HCT116 (cell line): ENCODE results near the gene COL5A3. TPM values are rescaled to one million over a fixed set of nuclear protein-coding genes. Genes with fewer than 3 reads are reported as not detected.

Experiments used
- ATAC-seq: fragments of 200-7000 bp; cut with Tn5 transposase; 2 replicates; pipeline ENCODE4 v1.9.1; 2020; ENCODE audit warnings: mild to moderate bottlenecking, moderate library complexity
- BruUV-seq: library from RNA; stranded (reverse); fragments of 400-500 nt; replicated peaks from 2 replicates; lab custom pipeline; 2021; lab: Mats Ljungman, UMichigan
- CTCF ChIA-PET: fragments of 300-600 bp; sonication (Branson Sonifier 250); formaldehyde crosslinking; loops from one replicate; lab custom pipeline; 2021; ENCODE audit warnings: antibody characterized with exemption; lab: Charles Lee
- POLR2A ChIA-PET: fragments of 300-600, 350-600 bp; sonication (Branson Sonifier 250); formaldehyde crosslinking; loops from one replicate; lab custom pipeline; 2021; ENCODE audit warnings: antibody characterized with exemption; lab: Charles Lee
- RAD21 ChIA-PET, 2 experiments: fragments of 300-600 bp; sonication (Branson Sonifier 250); formaldehyde crosslinking; loops; one replicate each; lab custom pipeline; 2023; ENCODE audit warnings: low total read pairs in 2 of 2; ENCODE audit not compliant: uncharacterized antibody in 2 of 2, unreplicated experiment in 2 of 2, low non-redundant PET in 1 of 2; lab: Charles Lee
- DNase-seq: peaks from one replicate; pipeline ENCODE4 v3.0.0-alpha.2; 2010; ENCODE audit warnings: low read depth, low spot score
- H2AFZ ChIP-seq: fragments of 200-600 bp; shearing (Covaris generic), sonication (generic); 2 replicates; pipeline ENCODE4 v1.6.1; 2017; ENCODE audit warnings: low read depth, mixed run types, mixed read lengths, antibody characterized with exemption, low read length; ENCODE audit not compliant: poor library complexity, severe bottlenecking
- H3K27ac ChIP-seq: 2 replicates; pipeline ENCODE4 v1.5.1; 2012; ENCODE audit warnings: low read depth, low read length
- H3K27me3 ChIP-seq: fragments of 200-600 bp; sonication (generic); 2 replicates; pipeline ENCODE4 v1.6.1; 2016; ENCODE audit warnings: mixed run types, low read length, mixed read lengths; ENCODE audit not compliant: insufficient read depth
- H3K36me3 ChIP-seq, 2 experiments: fragments of 200-500 bp in 1 of 2; fragments of 200-600 bp in 1 of 2; sonication (Bioruptor generic) in 1 of 2; sonication (generic) in 1 of 2; 2 replicates each; pipeline versions ENCODE4 v1.5.1 to v1.6.1; 2014 to 2016; ENCODE audit warnings: low read length in 2 of 2, inconsistent platforms in 1 of 2, mixed read lengths in 1 of 2, mixed run types in 1 of 2; ENCODE audit not compliant: insufficient read depth in 2 of 2, control insufficient read depth in 1 of 2
- H3K4me1 ChIP-seq, 2 experiments: fragments of 200-600 bp in 1 of 2; sonication (generic) in 1 of 2; 2 replicates each; pipeline versions ENCODE4 v1.5.1 to v1.6.1; 2012 to 2017; ENCODE audit warnings: low read length in 2 of 2, inconsistent platforms in 1 of 2, mild to moderate bottlenecking in 1 of 2, mixed read lengths in 1 of 2, mixed run types in 1 of 2, moderate library complexity in 1 of 2; ENCODE audit not compliant: insufficient read depth in 2 of 2, control insufficient read depth in 1 of 2
- H3K4me2 ChIP-seq: fragments of 200-600 bp; sonication (generic); 2 replicates; pipeline ENCODE4 v1.6.1; 2017; ENCODE audit warnings: mixed run types, low read length, mixed read lengths
- H3K4me3 ChIP-seq, 2 experiments: fragments of 200-600 bp in 1 of 2; sonication (generic) in 1 of 2; replicated peaks in 1 of 2; 2 replicates each; pipeline ENCODE4 v1.5.1; 2011 to 2016; ENCODE audit warnings: low read length in 2 of 2, control low read depth in 1 of 2, low read depth in 1 of 2, mild to moderate bottlenecking in 1 of 2, mixed read lengths in 1 of 2, mixed run types in 1 of 2
- H3K79me2 ChIP-seq: fragments of 200-600 bp; sonication (generic); 2 replicates; pipeline ENCODE4 v1.6.1; 2017; ENCODE audit warnings: mild to moderate bottlenecking, mixed run types, low read length, moderate library complexity, mixed read lengths; ENCODE audit not compliant: insufficient read depth
- H3K9ac ChIP-seq: fragments of 200-600 bp; sonication (generic); 2 replicates; pipeline ENCODE4 v1.6.1; 2016; ENCODE audit warnings: low read length, mixed read lengths
- H3K9me2 ChIP-seq: fragments of 200-600 bp; sonication (generic), shearing (Covaris generic); 2 replicates; pipeline ENCODE4 v1.6.1; 2017; ENCODE audit warnings: mixed run types, mild to moderate bottlenecking, moderate library complexity; ENCODE audit not compliant: insufficient read depth
- H3K9me3 ChIP-seq, 2 experiments: fragments of 200-500 bp in 1 of 2; fragments of 200-600 bp in 1 of 2; sonication (Bioruptor generic) in 1 of 2; sonication (generic) in 1 of 2; 2 replicates each; pipeline ENCODE4 v1.6.1; 2014 to 2017; ENCODE audit warnings: low read length in 2 of 2, mixed read lengths in 2 of 2, inconsistent platforms in 1 of 2, low read depth in 1 of 2, mild to moderate bottlenecking in 1 of 2, mixed run types in 1 of 2, moderate library complexity in 1 of 2; ENCODE audit not compliant: control insufficient read depth in 1 of 2, insufficient read depth in 1 of 2
- H4K20me1 ChIP-seq: fragments of 200-600 bp; sonication (generic), shearing (Covaris generic); 2 replicates; pipeline ENCODE4 v1.6.1; 2017; ENCODE audit warnings: mixed run types, mild to moderate bottlenecking, moderate library complexity; ENCODE audit not compliant: insufficient read depth
- CBX3 ChIP-seq: IDR thresholded peaks from 2 replicates; pipeline ENCODE4 v1.6.1; 2012; ENCODE audit warnings: low read depth
- CEBPB ChIP-seq: IDR thresholded peaks from 2 replicates; pipeline ENCODE4 v1.6.1; 2012; ENCODE audit warnings: low read depth
- POLR2A ChIP-seq: IDR thresholded peaks from 2 replicates; pipeline ENCODE4 v1.7.0; 2011; ENCODE audit warnings: borderline replicate concordance; ENCODE audit not compliant: insufficient read depth, insufficient read length; ENCODE audit errors: extremely low read depth
- ZNF274 ChIP-seq: fragments of 200-500 bp; sonication (Bioruptor generic); IDR thresholded peaks from 2 replicates; pipeline ENCODE4 v1.6.1; 2014; ENCODE audit warnings: mild to moderate bottlenecking, low read depth, low read length, inconsistent platforms
- intact Hi-C: fragments of 100-400 bp; cut with micrococcal nuclease; formaldehyde crosslinking; loops from 2 replicates; pipeline ENCODE4 v1.10.0; 2022
- total RNA-seq: library from RNA; stranded (reverse); gene quantifications from one replicate; pipeline ENCODE4 v1.2.1, GENCODE V29; 2021; ENCODE audit not compliant: unreplicated experiment
- TF ChIP-seq, protein P1 (sequence below): IDR thresholded peaks from 2 replicates; pipeline ENCODE4 v1.6.1; 2012; ENCODE audit warnings: low read depth

Gene COL5A3
- total RNA-seq, 1 experiment from 2014 or later, result 0.15 TPM

DNA sequence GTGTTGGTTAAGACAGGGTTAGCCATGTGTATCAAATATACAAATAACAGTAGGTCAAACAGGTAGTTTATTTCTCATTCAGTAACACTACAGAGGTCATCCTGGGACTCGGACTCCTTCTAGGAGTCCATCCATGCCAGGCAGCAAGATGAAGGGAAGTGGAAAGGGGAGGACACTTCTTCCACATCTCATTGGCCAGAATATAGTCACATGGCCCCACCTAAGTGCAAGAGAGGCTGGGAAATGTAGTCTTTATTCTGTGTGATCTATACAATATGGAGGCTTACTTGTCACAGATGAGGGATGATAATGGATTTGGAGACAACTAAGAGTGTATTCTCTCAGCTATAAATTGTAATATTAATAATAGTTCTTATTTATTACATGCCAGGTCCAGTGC, 34.1 kb upstream of the COL5A3 start (continued):
- TF ChIP-seq, protein P1, sequence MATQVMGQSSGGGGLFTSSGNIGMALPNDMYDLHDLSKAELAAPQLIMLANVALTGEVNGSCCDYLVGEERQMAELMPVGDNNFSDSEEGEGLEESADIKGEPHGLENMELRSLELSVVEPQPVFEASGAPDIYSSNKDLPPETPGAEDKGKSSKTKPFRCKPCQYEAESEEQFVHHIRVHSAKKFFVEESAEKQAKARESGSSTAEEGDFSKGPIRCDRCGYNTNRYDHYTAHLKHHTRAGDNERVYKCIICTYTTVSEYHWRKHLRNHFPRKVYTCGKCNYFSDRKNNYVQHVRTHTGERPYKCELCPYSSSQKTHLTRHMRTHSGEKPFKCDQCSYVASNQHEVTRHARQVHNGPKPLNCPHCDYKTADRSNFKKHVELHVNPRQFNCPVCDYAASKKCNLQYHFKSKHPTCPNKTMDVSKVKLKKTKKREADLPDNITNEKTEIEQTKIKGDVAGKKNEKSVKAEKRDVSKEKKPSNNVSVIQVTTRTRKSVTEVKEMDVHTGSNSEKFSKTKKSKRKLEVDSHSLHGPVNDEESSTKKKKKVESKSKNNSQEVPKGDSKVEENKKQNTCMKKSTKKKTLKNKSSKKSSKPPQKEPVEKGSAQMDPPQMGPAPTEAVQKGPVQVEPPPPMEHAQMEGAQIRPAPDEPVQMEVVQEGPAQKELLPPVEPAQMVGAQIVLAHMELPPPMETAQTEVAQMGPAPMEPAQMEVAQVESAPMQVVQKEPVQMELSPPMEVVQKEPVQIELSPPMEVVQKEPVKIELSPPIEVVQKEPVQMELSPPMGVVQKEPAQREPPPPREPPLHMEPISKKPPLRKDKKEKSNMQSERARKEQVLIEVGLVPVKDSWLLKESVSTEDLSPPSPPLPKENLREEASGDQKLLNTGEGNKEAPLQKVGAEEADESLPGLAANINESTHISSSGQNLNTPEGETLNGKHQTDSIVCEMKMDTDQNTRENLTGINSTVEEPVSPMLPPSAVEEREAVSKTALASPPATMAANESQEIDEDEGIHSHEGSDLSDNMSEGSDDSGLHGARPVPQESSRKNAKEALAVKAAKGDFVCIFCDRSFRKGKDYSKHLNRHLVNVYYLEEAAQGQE, result no peak
- TF ChIP-seq, all 23 proteins: peak for 3

DNA sequence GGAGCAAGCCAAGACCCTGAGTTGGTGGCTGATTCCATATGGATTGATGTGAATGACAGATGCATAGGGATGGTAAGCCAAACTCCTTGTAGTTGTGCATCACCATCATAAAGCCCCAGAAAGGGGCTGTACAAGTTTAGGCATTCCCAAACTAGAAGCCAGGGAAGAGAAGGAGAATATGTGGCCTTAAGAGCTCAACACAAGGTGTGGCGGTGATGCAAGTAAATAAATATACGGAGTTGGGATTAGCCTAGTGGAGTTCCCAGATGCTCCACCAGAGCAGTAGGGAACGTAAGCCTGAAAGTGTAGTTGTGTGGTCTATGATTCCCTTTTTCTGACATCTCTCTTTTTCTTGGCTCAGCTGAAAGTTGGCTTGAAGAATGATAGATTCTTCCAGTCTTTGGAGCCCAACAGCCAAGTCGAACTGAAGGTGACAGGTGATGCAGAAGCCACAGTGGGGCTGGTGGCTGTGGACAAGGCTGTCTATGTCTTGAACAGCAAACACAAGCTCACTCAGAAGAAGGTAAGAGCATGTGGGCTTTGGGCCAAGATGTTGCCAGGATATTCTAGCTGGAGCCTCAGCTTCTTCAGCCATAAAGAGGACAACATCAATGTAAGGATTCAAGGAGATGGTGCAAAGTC, 33.1 kb upstream of the COL5A3 start:
- Histone ChIP-seq H3K9me3 (no peaks in the 10 kb centered on the region), H3K9me2 (no peaks in the 10 kb centered on the region), H3K36me3 (no peaks in the 10 kb centered on the region), H3K27ac (no peak overlapping the region), H3K9ac (no peak overlapping the region), H4K20me1 (no peaks in the 10 kb centered on the region), H3K4me3 (no peak overlapping the region), H3K4me2 (no peak overlapping the region), H2AFZ (no peak overlapping the region), H3K27me3 (peaks cover 12% of the 10 kb centered on the region; the same call in 1 of the 2 replicates), H3K79me2 (no peaks in the 10 kb centered on the region), H3K4me1 (no peaks in the 10 kb centered on the region)
- BruUV-seq, result no TSS peak
- ATAC-seq (no peak), DNase-seq (no peak)
- POLR2A ChIA-PET, result no interaction called here
- CTCF ChIA-PET, result interaction anchor here (1.8 kb wide), 1 partner anchor 16 kb away, joined by 4 read pairs; no protein-coding TSS in a partner anchor
- RAD21 ChIA-PET, result no interaction called here
- intact Hi-C loops, result no loop called here
- no peak for TF ChIP-seq CBX3
- TF ChIP-seq POLR2A, result no peak
- TF ChIP-seq CEBPB, result no peak
- no peak for TF ChIP-seq ZNF274
